CD4-positive, alpha-beta T cell (primary cell): ENCODE data around the gene PRKN. TPM values are rescaled to one million over a fixed set of nuclear protein-coding genes. Genes with fewer than 3 reads are reported as not detected.

Experiments used
- ATAC-seq: fragments of 200-7000 bp; cut with Tn5 transposase; one replicate; pipeline ENCODE4 v1.10.0; 2022; ENCODE audit warnings: mild to moderate bottlenecking; ENCODE audit not compliant: poor library complexity
- CTCF ChIA-PET: fragments of 350-600 bp; sonication (Branson Sonifier 250); formaldehyde crosslinking; loops from one replicate; lab custom pipeline; 2021; ENCODE audit warnings: antibody characterized with exemption, inconsistent platforms; lab: Charles Lee
- POLR2A ChIA-PET: fragments of 350-600 bp; sonication (Branson Sonifier 250); formaldehyde crosslinking; loops from one replicate; lab custom pipeline; 2021; ENCODE audit warnings: antibody characterized with exemption, inconsistent platforms; lab: Charles Lee
- DNase-seq, 14 experiments: peaks; one replicate each; pipeline ENCODE4 v3.0.0-alpha.2; 2013 to 2020; ENCODE audit warnings: mixed read lengths in 2 of 14
- H3K27ac ChIP-seq, 2 donors: one replicate each; pipeline versions ENCODE4 v1.5.1 to v1.7.0; 2013; ENCODE audit warnings: low read length in 2 of 2, low read depth in 1 of 2, mild to moderate bottlenecking in 1 of 2
- H3K27me3 ChIP-seq, 2 experiments: 1 replicate in 1 of 2; 2 replicates in 1 of 2; pipeline versions ENCODE4 v1.6.1 to v1.7.0; 2013; ENCODE audit warnings: low read length in 2 of 2, control low read depth in 1 of 2, mild to moderate bottlenecking in 1 of 2, moderate library complexity in 1 of 2; ENCODE audit not compliant: insufficient read depth in 2 of 2, control insufficient read depth in 1 of 2
- H3K36me3 ChIP-seq: one replicate; pipeline ENCODE4 v1.6.1; 2013; ENCODE audit warnings: low read length, control low read depth; ENCODE audit not compliant: insufficient read depth
- H3K4me1 ChIP-seq: one replicate; pipeline ENCODE4 v1.6.1; 2013; ENCODE audit warnings: low read length, control low read depth; ENCODE audit not compliant: insufficient read depth
- H3K4me3 ChIP-seq: one replicate; pipeline ENCODE4 v1.5.1; 2013; ENCODE audit warnings: mild to moderate bottlenecking, low read length, moderate library complexity
- H3K9me3 ChIP-seq, 2 experiments: 1 replicate in 1 of 2; 2 replicates in 1 of 2; pipeline versions ENCODE4 v1.6.1 to v1.7.0; 2013; ENCODE audit warnings: low read length in 2 of 2, mild to moderate bottlenecking in 2 of 2, control low read depth in 1 of 2, moderate library complexity in 1 of 2; ENCODE audit not compliant: control insufficient read depth in 1 of 2, insufficient read depth in 1 of 2
- H3K27ac Mint-ChIP-seq: one replicate; pipeline ENCODE4 v1.8.0; 2020; ENCODE audit warnings: mixed read lengths
- H3K27me3 Mint-ChIP-seq: one replicate; pipeline ENCODE4 v1.8.0; 2021; ENCODE audit warnings: mixed read lengths
- H3K36me3 Mint-ChIP-seq: one replicate; pipeline ENCODE4 v1.8.0; 2021; ENCODE audit warnings: low read depth, mixed read lengths
- H3K4me1 Mint-ChIP-seq: one replicate; pipeline ENCODE4 v1.8.0; 2021; ENCODE audit warnings: low read depth, mixed read lengths
- H3K4me3 Mint-ChIP-seq: one replicate; pipeline ENCODE4 v1.8.0; 2020; ENCODE audit warnings: mild to moderate bottlenecking, mixed read lengths
- H3K9me3 Mint-ChIP-seq: one replicate; pipeline ENCODE4 v1.8.0; 2020; ENCODE audit warnings: mixed read lengths
- CTCF ChIP-seq: fragments of 200-600 bp; IDR thresholded peaks from one replicate; pipeline ENCODE4 v1.8.0; 2022; ENCODE audit warnings: antibody characterized with exemption, mild to moderate bottlenecking
- intact Hi-C, 2 experiments: fragments of 100-400 bp; cut with DNase I in 1 of 2; cut with micrococcal nuclease in 1 of 2; formaldehyde crosslinking; loops; one replicate each; pipeline versions ENCODE4 v1.15.1 to v1.9.0; 2023 to 2025; cut with DNase I, micrococcal nuclease
- total RNA-seq, 174 experiments: library from RNA in 2 of 174; stranded (reverse) in 2 of 174; gene quantifications; one replicate each; pipeline ENCODE4 v1.2.3 and lab custom pipeline; 2021 to 2026

PRKN gene
- total RNA-seq, 2 experiments from 2014 or later: 5.2 to 5.4 TPM

- no peak overlapping the region for H3K27ac Mint-ChIP-seq
Measured at GRCh38 chr6:162441991-162442390, 285.6 kb downstream of the PRKN start.

GRCh38 chr6:162438980-162439379 is 288.6 kb downstream of the PRKN start:
- ATAC-seq (no peak), DNase-seq (no peak)
- Mint-ChIP-seq H3K4me3 (no peak overlapping the region), H3K4me1 (no peaks in the 10 kb centered on the region), H3K36me3 (peaks cover 52% of the 10 kb centered on the region), H3K27ac (no peak overlapping the region), H3K9me3 (peaks cover 15% of the 10 kb centered on the region), H3K27me3 (no peaks in the 10 kb centered on the region)
- Histone ChIP-seq H3K27me3 (no peaks in the 10 kb centered on the region), H3K4me3 (no peak overlapping the region), H3K4me1 (no peaks in the 10 kb centered on the region), H3K36me3 (no peaks in the 10 kb centered on the region), H3K9me3 (peaks cover 8 to 17% of the 10 kb centered on the region in 2 experiments), H3K27ac (no peak overlapping the region)
- intact Hi-C loops: no loop called here
- TF ChIP-seq CTCF: no peak
- ChIA-PET CTCF (no interaction called here), POLR2A (no interaction called here)

More at GRCh38 chr6:162441991-162442390, 285.6 kb downstream of the PRKN start:
- Histone ChIP-seq H3K27me3 (no peaks in the 10 kb centered on the region), H3K4me3 (no peak overlapping the region), H3K27ac (no peak overlapping the region), H3K9me3 (peaks cover 8 to 12% of the 10 kb centered on the region in 2 experiments), H3K36me3 (no peaks in the 10 kb centered on the region), H3K4me1 (no peaks in the 10 kb centered on the region)
- ATAC-seq: no peak
- Mint-ChIP-seq H3K9me3 (peaks cover 15% of the 10 kb centered on the region), H3K27me3 (no peaks in the 10 kb centered on the region), H3K4me1 (no peaks in the 10 kb centered on the region), H3K4me3 (no peak overlapping the region), H3K36me3 (peaks cover 63% of the 10 kb centered on the region)
- intact Hi-C loops: no loop called here
- POLR2A ChIA-PET: no interaction called here
- TF ChIP-seq CTCF: no peak
- DNase-seq: no peak
- CTCF ChIA-PET: no interaction called here

GRCh38 chr6:162435071-162435470 is 292.5 kb downstream of the PRKN start:
- Histone ChIP-seq H3K27ac (no peak overlapping the region), H3K4me3 (no peak overlapping the region), H3K4me1 (no peaks in the 10 kb centered on the region), H3K36me3 (no peaks in the 10 kb centered on the region), H3K9me3 (peaks cover 8 to 9% of the 10 kb centered on the region in 2 experiments), H3K27me3 (no peaks in the 10 kb centered on the region)
- Mint-ChIP-seq H3K27ac (no peak overlapping the region), H3K36me3 (peaks cover 19% of the 10 kb centered on the region), H3K27me3 (no peaks in the 10 kb centered on the region), H3K9me3 (peaks cover 14% of the 10 kb centered on the region), H3K4me3 (no peak overlapping the region), H3K4me1 (no peaks in the 10 kb centered on the region)
- no peak for ATAC-seq
- ChIA-PET CTCF (no interaction called here), POLR2A (no interaction called here)
- intact Hi-C loops: no loop called here
- TF ChIP-seq CTCF: no peak
- no peak for DNase-seq
